ENCODE measurements around the gene DEFB115. TPM values are rescaled to one million over a fixed set of nuclear protein-coding genes. Genes with fewer than 3 reads are reported as not detected.

The DEFB115 gene
- total RNA-seq, 1 experiment from 2014 or later, result not detected

Other genes with a start within 250 kb of the DEFB115 start
- gene DEFB116, start 50.9 kb downstream of the DEFB115 start, total RNA-seq (2021), result not detected in 2 replicates
- not detected in 2 replicates for gene DEFB118, start 110.9 kb downstream of the DEFB115 start, total RNA-seq (2021)
- gene DEFB119, start 132.9 kb downstream of the DEFB115 start, total RNA-seq (2021), result not detected in 2 replicates
- not detected in 2 replicates for gene DEFB121, start 148.6 kb downstream of the DEFB115 start, total RNA-seq (2021)
- gene DEFB123, start 183.0 kb downstream of the DEFB115 start, total RNA-seq (2021), result not detected in 2 replicates
- not detected in 2 replicates for gene DEFB124, start 217.5 kb downstream of the DEFB115 start, total RNA-seq (2021)
- gene REM1, start 217.6 kb downstream of the DEFB115 start, total RNA-seq (2021), result not detected in 2 replicates